NT2/D1 (cell line): ENCODE data around the gene NLRP7.
"Not testable (repeated sequence)": the region's sequence is repeated elsewhere in the genome, so short reads cannot be mapped to it uniquely, and the experiment has no call there.

ENCODE experiments used
- SUZ12 ChIP-seq: IDR thresholded peaks from 2 replicates; pipeline ENCODE4 v1.6.1; 2011; ENCODE audit not compliant: insufficient read length, insufficient read depth; ENCODE audit errors: extremely low read depth
- YY1 ChIP-seq: IDR thresholded peaks from 2 replicates; pipeline ENCODE4 v1.6.1; 2011; ENCODE audit not compliant: insufficient read length, insufficient read depth
- ZNF274 ChIP-seq: IDR thresholded peaks from 2 replicates; pipeline ENCODE4 v1.6.1; 2011; ENCODE audit warnings: mild to moderate bottlenecking, low read depth, low read length

GRCh38 chr19:54953345-54953713 lies 6.0 kb upstream of the NLRP7 start:
- TF ChIP-seq ZNF274, YY1, SUZ12: not testable (repeated sequence)
